HG03097 (cell line): Measurements from ENCODE around the gene USP48.

Source experiments
- ATAC-seq: cut with Tn5 transposase; IDR thresholded peaks from one replicate; pipeline ENCODE4 v1.9.1; 2021; ENCODE audit not compliant: unreplicated experiment, low FRiP score

Gene USP48

GRCh38 chr1:21670059-21670881, 112.7 kb downstream of the USP48 start:
- no peak for ATAC-seq

- no peak for ATAC-seq
These were observed 113.5 kb downstream of the USP48 start, which contains the start of gene RAP1GAP for GRCh38 chr1:21669258-21670058. RAP1GAP (minus strand) TSS chr1:21669357; CDS start chr1:21620032, 49,325 bp downstream.

GRCh38 chr1:21668951-21669257, 114.0 kb downstream of the USP48 start:
- ATAC-seq, result no peak

- no peak for ATAC-seq
These were observed 114.6 kb downstream of the USP48 start for GRCh38 chr1:21668232-21668950.

DNA sequence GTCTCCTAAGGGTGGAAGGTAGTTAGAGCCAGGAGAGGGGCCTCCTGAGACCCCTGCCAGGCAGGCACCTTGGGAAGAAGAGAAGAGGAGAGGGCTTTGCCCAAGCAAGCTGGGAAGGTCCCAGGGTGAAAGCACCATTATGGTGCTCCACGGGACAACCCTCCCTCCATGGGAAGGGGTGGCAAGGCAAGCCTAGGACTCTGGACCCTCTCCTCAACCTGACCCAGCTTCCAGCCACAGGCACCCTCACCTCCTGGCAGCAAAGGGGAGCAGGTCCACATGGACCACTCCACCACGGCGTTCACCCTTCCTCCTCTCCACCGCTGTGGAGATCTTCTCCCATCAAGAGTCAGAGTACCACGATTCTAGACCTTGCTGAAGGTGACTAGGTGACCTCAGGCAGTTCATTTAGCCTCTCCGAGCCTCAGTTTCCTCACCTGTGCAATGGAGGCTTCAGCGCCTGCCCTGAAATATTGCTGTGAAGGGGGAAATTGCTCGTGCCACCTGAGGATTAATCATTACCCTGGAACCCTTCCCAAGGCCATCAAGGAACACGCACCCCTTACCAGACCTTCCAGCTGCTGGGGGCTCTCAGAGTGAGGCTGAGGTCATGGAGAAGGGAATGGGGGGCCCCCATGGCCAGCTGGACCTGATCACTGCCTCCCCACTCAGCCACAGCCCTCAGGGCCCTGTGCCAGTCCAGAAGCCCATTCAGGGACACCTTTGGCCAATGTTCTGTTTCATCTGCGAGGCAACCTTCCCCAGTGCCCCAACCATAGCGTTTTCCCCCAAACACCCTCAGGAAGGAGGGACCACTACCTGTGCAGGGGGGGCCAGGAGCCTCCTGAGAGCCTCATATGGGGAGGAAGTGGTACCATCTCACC, 115.4 kb downstream of the USP48 start:
- no peak for ATAC-seq

GRCh38 chr1:21666576-21667320, 116.2 kb downstream of the USP48 start:
- no peak for ATAC-seq

- ATAC-seq, result no peak
These were observed 117.0 kb downstream of the USP48 start for GRCh38 chr1:21665711-21666575.

DNA sequence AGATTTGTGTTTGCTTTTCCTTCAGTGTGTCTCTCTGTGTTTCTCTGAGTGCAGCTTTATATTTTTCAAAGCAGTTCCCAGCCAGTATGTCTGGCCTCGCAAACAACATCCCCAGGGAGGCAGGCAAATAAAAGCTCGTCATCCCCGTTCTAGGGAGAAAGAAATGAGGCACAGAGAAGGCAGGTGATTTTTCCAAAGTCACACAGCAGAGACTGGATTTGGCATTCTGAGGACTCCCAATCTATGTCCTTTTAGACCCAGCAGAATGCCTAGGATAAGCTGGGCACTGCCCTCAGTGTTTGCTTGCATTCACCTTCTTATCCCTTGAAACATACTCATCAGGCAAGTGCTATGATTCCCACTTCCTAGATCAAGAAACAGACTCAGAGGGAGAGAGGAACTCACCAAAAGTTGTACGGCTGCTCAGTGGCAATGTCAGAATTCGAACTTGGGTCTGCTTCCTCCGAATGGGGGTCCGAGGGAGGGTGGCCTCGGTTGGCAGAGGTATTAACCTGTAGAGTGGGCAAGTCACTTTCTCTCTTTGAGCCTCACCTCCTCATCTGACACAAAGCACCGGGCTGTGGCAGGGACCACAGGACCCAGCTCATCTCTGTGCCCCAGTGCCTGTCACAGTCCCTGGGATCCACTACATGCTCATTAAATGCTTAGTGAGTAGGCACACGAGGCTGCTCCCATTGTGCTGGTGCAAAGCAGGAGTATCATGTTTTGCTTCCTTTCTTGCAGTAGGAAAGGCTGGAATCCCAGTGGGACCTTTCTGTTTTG, 118.0 kb downstream of the USP48 start:
- ATAC-seq, result no peak

DNA sequence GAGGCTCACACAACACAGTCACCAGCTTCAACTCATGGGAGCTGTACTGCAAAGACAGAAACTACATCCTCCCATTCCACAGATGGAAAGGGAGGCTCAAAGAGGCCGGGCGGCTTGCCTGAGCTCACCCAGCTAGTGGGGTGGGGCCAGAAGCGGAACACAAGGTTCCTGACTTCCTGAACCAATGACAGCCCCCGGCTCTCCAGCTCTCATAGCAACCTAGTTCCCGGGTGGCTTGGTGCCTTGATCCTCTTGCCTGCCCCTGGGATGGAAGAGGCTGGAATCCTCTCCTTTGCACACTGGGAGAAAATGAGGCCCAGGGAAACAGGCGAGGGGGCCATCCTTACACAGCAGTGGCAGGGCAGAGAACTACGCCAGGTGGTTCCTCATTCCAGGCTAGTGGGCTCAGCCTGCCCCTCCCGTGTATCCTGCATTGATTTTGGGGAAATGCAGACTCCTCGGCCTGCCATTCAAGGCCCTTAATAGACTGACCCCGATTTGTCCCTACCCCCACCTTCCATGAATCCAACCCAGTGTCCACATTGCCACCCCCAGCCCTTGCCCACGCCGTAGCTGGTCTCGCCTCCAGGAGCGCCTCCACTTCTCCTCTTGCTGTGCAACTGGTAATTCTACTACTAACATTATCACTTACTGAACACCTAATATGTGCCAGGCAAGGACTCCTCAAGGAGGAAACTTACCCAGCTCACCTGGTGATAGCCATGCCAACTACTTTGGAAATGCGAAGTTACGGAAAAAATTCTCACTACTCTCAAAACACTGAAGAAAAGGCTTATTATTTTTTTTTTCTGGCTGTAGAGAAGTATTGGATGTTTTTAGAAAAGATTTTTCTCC, 118.8 kb downstream of the USP48 start:
- ATAC-seq, result no peak

DNA sequence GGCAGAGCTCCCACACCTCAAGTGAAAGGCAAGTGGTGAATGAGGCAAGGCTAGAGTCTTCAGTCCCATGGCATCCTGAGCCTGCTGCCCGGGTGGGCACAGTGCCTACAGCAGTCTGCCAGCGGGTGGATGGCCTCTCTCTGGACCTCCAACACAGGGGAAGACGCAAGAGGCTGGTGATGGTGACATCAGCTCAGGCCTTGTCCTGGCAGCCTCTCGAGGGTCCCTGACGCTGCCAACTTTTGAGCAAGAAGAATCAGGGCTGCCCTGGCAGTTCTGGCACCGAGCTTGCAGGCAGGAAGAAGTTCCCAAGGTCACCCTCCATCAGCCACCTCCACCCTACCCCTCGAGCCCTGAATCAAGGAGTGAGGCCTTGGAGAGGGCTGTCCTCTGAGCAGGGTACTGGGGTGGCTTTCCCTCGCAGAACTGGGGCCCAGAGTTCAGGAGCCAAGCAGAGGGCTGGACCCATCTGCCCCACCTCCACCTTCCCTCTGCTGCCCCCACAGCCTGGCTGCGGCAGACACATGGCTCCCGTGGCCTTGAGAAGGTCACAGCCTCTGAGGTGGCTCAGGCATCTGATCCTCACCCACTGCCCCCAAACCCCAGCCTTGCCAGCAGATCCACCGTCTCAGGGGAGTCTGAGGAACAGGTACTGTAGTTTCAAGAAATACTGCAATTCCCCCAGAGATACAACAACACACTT, 119.5 kb downstream of the USP48 start:
- ATAC-seq, result no peak

GRCh38 chr1:21662426-21663247, 120.3 kb downstream of the USP48 start:
- no peak for ATAC-seq

GRCh38 chr1:21661886-21662285, 121.1 kb downstream of the USP48 start:
- no peak for ATAC-seq

DNA sequence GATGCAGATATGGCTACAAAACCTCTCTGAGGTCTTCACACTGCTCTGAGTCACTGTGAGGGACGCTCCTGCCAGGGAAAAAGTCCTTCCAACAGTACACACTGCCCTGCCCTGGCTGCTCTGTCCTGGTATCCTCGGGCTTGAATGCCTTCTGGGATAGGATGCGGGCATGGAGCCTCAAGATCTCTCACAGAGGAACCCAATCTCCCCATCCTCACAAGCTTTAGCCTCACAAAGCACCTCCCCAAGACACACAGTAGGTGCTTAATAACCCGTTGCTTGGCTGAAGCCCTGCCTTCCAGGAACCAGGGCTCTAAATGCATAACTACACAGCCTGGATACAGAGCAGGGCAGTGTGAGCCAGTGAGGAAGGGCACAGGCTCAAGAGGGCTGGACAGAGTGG, 123.0 kb downstream of the USP48 start:
- ATAC-seq, result no peak

- no peak for ATAC-seq
These were observed 123.6 kb downstream of the USP48 start for GRCh38 chr1:21659099-21659923.
